ENCODE data around the gene C1orf87. TPM values are rescaled to one million over a fixed set of nuclear protein-coding genes. Genes with fewer than 3 reads are reported as not detected.

C1orf87 gene
- total and polyA plus RNA-seq, 2 donors (not counting 3 experiments of a cell fraction or from before 2014, with no cell fraction given), result not detected

- intact Hi-C loops (cut with micrococcal nuclease), result loop anchor here (10.0 kb wide), 3 partner anchors 1362 to 1612 kb away; no protein-coding TSS in a partner anchor
- dilution Hi-C loops (cut with MboI; ENCODE audit: extremely low pct_ligation_motif_present, low sequenced_read_pairs), result no loop called here
- no peak overlapping the region for H3K27ac ChIP-seq (ENCODE audit: insufficient read depth, low read depth, low read length)
- no peak overlapping the region for H3K4me3 ChIP-seq (replicated peaks in 1 of 3; ENCODE audit: insufficient read depth in 1 of 3, low read depth in 1 of 3, low read length in 3 of 3)
- no TSS peak for BruUV-seq (replicated peaks)
- no peaks in the 10 kb centered on the region for H3K36me3 ChIP-seq (ENCODE audit: control insufficient read depth in 2 of 2, extremely low read depth in 1 of 2, insufficient read depth in 2 of 2, low read length in 2 of 2)
- H3K9ac ChIP-seq (replicated peaks; ENCODE audit: extremely low read depth, insufficient read depth, low read length), result no peak overlapping the region
- H3K79me2 ChIP-seq (ENCODE audit: control insufficient read depth, insufficient read depth, low read length), result no peaks in the 10 kb centered on the region
- H3K9me3 ChIP-seq (replicated peaks; ENCODE audit: control insufficient read depth, insufficient read depth, low read length), result no peaks in the 10 kb centered on the region
- H3K4me1 ChIP-seq (ENCODE audit: control insufficient read depth, extremely low read depth, insufficient read depth, low read length), result peaks cover 2% of the 10 kb centered on the region
- ChIA-PET CTCF (interaction anchor here (1.2 to 2.9 kb wide), 8 partner anchors 10 to 1880 kb away, joined by 3 to 64 read pairs (median 8); no protein-coding TSS in a partner anchor), POLR2A (no interaction called here)
- TF ChIP-seq MAX (IDR thresholded peaks at IDR 0.05; ENCODE audit: insufficient read depth, insufficient read length), result no peak
- no peak for TF ChIP-seq JUN (IDR thresholded peaks at IDR 0.05; ENCODE audit: borderline replicate concordance, insufficient read depth, insufficient read length, low read depth)
- TF ChIP-seq EZH2 (IDR thresholded peaks at IDR 0.05; ENCODE audit: borderline replicate concordance, low read depth, low read length, severe bottlenecking), result no peak
- no peak for TF ChIP-seq MYC (IDR thresholded peaks at IDR 0.05; ENCODE audit: low read depth, low read length)
- H3K4me2 ChIP-seq (ENCODE audit: insufficient read depth, low read length), result no peak overlapping the region
- peaks cover 0 to 11% of the 10 kb centered on the region in 2 experiments for H3K27me3 ChIP-seq (ENCODE audit: control insufficient read depth in 2 of 2, insufficient read depth in 2 of 2, low read length in 2 of 2)
- no peak for DNase-seq (ENCODE audit: low read depth, low spot score)
- FAIRE-seq, result no peak
- no peaks in the 10 kb centered on the region for H3K9me1 ChIP-seq (replicated peaks; ENCODE audit: control insufficient read depth, extremely low read depth, insufficient read depth, low read length)
- H4K20me1 ChIP-seq (replicated peaks; ENCODE audit: control insufficient read depth, extremely low read depth, insufficient read depth, low read length), result no peaks in the 10 kb centered on the region
- H2AFZ ChIP-seq (ENCODE audit: low read depth, low read length), result no peak overlapping the region
Measured at GRCh38 chr1:59972216-59972927, 101.2 kb downstream of the C1orf87 start.

GRCh38 chr1:59971464-59971911, 102.1 kb downstream of the C1orf87 start:
- POLR2A ChIA-PET, result no interaction called here
- Histone ChIP-seq H3K27me3 (ENCODE audit: control insufficient read depth in 2 of 2, insufficient read depth in 2 of 2, low read length in 2 of 2) (peaks cover 0 to 11% of the 10 kb centered on the region in 2 experiments), H3K79me2 (ENCODE audit: control insufficient read depth, insufficient read depth, low read length) (no peaks in the 10 kb centered on the region), H3K36me3 (ENCODE audit: control insufficient read depth in 2 of 2, extremely low read depth in 1 of 2, insufficient read depth in 2 of 2, low read length in 2 of 2) (no peaks in the 10 kb centered on the region), H3K9me3 (replicated peaks; ENCODE audit: control insufficient read depth, insufficient read depth, low read length) (no peaks in the 10 kb centered on the region), H2AFZ (ENCODE audit: low read depth, low read length) (peak overlapping the region; percentile 94), H3K4me2 (ENCODE audit: insufficient read depth, low read length) (peak overlapping the region; percentile 34), H3K27ac (ENCODE audit: insufficient read depth, low read depth, low read length) (no peak overlapping the region), H3K4me1 (ENCODE audit: control insufficient read depth, extremely low read depth, insufficient read depth, low read length) (peaks cover 2% of the 10 kb centered on the region), H3K9me1 (replicated peaks; ENCODE audit: control insufficient read depth, extremely low read depth, insufficient read depth, low read length) (no peaks in the 10 kb centered on the region), H4K20me1 (replicated peaks; ENCODE audit: control insufficient read depth, extremely low read depth, insufficient read depth, low read length) (no peaks in the 10 kb centered on the region), H3K9ac (replicated peaks; ENCODE audit: extremely low read depth, insufficient read depth, low read length) (no peak overlapping the region), H3K4me3 (replicated peaks in 1 of 3; ENCODE audit: insufficient read depth in 1 of 3, low read depth in 1 of 3, low read length in 3 of 3) (no peak overlapping the region)
- dilution Hi-C loops (cut with MboI; ENCODE audit: extremely low pct_ligation_motif_present, low sequenced_read_pairs) (no loop called here), intact Hi-C loops (cut with micrococcal nuclease) (loop anchor here (1.0 to 10.0 kb wide), 7 partner anchors 185 to 1882 kb away; no protein-coding TSS in a partner anchor)
- CTCF ChIA-PET, result interaction anchor here (0.5 to 2.9 kb wide), 104 partner anchors 10 to 1965 kb away, joined by 3 to 64 read pairs (median 4); no protein-coding TSS in a partner anchor
- peak; percentile 63 for DNase-seq (ENCODE audit: low read depth, low spot score)
- no TSS peak for BruUV-seq (replicated peaks)
- TF ChIP-seq POLR2AphosphoS5 (IDR thresholded peaks at IDR 0.05; ENCODE audit: insufficient read depth, low read depth, low read length), result no peak
- no peak for TF ChIP-seq GATA2 (IDR thresholded peaks at IDR 0.05; ENCODE audit: insufficient read depth, insufficient read length, low read depth, low read length)
- no peak for TF ChIP-seq MYC (IDR thresholded peaks at IDR 0.05; ENCODE audit: low read depth, low read length)
- peak; percentile 83 to 91 for TF ChIP-seq CTCF (IDR thresholded peaks at IDR 0.05; ENCODE audit: extremely low read depth in 1 of 2, insufficient read depth in 1 of 2, low read depth in 1 of 2, low read length in 2 of 2)
- TF ChIP-seq POLR2A (IDR thresholded peaks at IDR 0.05; ENCODE audit: low read depth, low read length), result no peak
- TF ChIP-seq JUN (IDR thresholded peaks at IDR 0.05; ENCODE audit: borderline replicate concordance, insufficient read depth, insufficient read length, low read depth), result no peak
- FAIRE-seq, result peak; percentile 89

Data from endothelial cell of umbilical vein (primary cell).